IMR-90 (cell line): ENCODE results near the gene FBXL7. TPM values are rescaled to one million over a fixed set of nuclear protein-coding genes. Genes with fewer than 3 reads are reported as not detected.

Source experiments
- ATAC-seq: fragments of 200-7000 bp; cut with Tn5 transposase; 2 replicates; pipeline ENCODE4 v1.9.1; 2020; ENCODE audit warnings: low read depth, mild to moderate bottlenecking, moderate library complexity
- BruUV-seq: library from RNA; stranded (reverse); fragments of 400-500 nt; replicated peaks from 2 replicates; lab custom pipeline; 2021; lab: Mats Ljungman, UMichigan
- CTCF ChIA-PET: fragments of 300-600 bp; formaldehyde crosslinking; extraction: SDS; loops from one replicate; lab custom pipeline; 2021; ENCODE audit warnings: antibody characterized with exemption; lab: Yijun Ruan, JAX
- POLR2A ChIA-PET: fragments of 300-600 bp; sonication (Branson Sonifier 250); formaldehyde crosslinking; loops from one replicate; lab custom pipeline; 2022; ENCODE audit warnings: antibody characterized with exemption; ENCODE audit not compliant: unreplicated experiment; lab: Charles Lee
- DNase-seq: peaks from one replicate; pipeline ENCODE4 v3.0.0; 2013
- H2AFZ ChIP-seq: replicated peaks from 2 replicates; pipeline ENCODE3; 2013; ENCODE audit warnings: low read length, mild to moderate bottlenecking; ENCODE audit not compliant: poor library complexity
- H2AK5ac ChIP-seq: 2 replicates; pipeline ENCODE4 v1.6.1; 2013; ENCODE audit warnings: low read depth, low read length, inconsistent platforms
- H2AK9ac ChIP-seq: replicated peaks from 2 replicates; pipeline ENCODE3; 2013; ENCODE audit warnings: mild to moderate bottlenecking, low read depth, low read length, moderate library complexity; ENCODE audit not compliant: poor library complexity
- H2BK120ac ChIP-seq: 2 replicates; pipeline ENCODE4 v1.6.1; 2013; ENCODE audit warnings: low read depth, low read length, inconsistent platforms
- H2BK15ac ChIP-seq: 3 replicates; pipeline ENCODE4 v1.6.1; 2013; ENCODE audit warnings: low read depth, low read length, inconsistent platforms
- H2BK20ac ChIP-seq: 2 replicates; pipeline ENCODE4 v1.6.1; 2013; ENCODE audit warnings: low read depth, mild to moderate bottlenecking, inconsistent platforms, low read length, moderate library complexity
- H2BK5ac ChIP-seq: 2 replicates; pipeline ENCODE4 v1.6.1; 2013; ENCODE audit warnings: mild to moderate bottlenecking, low read depth, low read length, inconsistent platforms; ENCODE audit not compliant: poor library complexity, severe bottlenecking
- H3K14ac ChIP-seq: replicated peaks from 2 replicates; pipeline ENCODE4 v1.6.1; 2013; ENCODE audit warnings: low read depth, low read length, inconsistent platforms
- H3K18ac ChIP-seq: 2 replicates; pipeline ENCODE4 v1.6.1; 2013; ENCODE audit warnings: low read depth, low read length, control low read depth
- H3K23ac ChIP-seq: 2 replicates; pipeline ENCODE4 v1.6.1; 2013; ENCODE audit warnings: low read depth, low read length, inconsistent platforms
- H3K27ac ChIP-seq: 2 replicates; pipeline ENCODE4 v1.5.1; 2013; ENCODE audit warnings: mild to moderate bottlenecking, control low read depth, low read length; ENCODE audit not compliant: insufficient read depth
- H3K27me3 ChIP-seq: 2 replicates; pipeline ENCODE4 v1.6.1; 2013; ENCODE audit warnings: low read length; ENCODE audit not compliant: control insufficient read depth, insufficient read depth
- H3K36me3 ChIP-seq: 2 replicates; pipeline ENCODE4 v1.6.1; 2013; ENCODE audit warnings: low read length, mixed read lengths; ENCODE audit not compliant: control insufficient read depth, insufficient read depth
- H3K4ac ChIP-seq: 2 replicates; pipeline ENCODE4 v1.6.1; 2013; ENCODE audit warnings: low read depth, low read length, inconsistent platforms
- H3K4me1 ChIP-seq: 2 replicates; pipeline ENCODE4 v1.6.1; 2013; ENCODE audit warnings: low read length, mixed read lengths; ENCODE audit not compliant: control insufficient read depth, insufficient read depth
- H3K4me2 ChIP-seq: 2 replicates; pipeline ENCODE4 v1.6.1; 2013; ENCODE audit warnings: low read depth, mild to moderate bottlenecking, control low read depth, low read length, moderate library complexity
- H3K4me3 ChIP-seq: 2 replicates; pipeline ENCODE4 v1.5.1; 2013; ENCODE audit warnings: low read depth, mild to moderate bottlenecking, control low read depth, low read length, moderate library complexity; ENCODE audit not compliant: insufficient read depth
- H3K56ac ChIP-seq: 2 replicates; pipeline ENCODE4 v1.6.1; 2013; ENCODE audit warnings: low read length, inconsistent platforms; ENCODE audit not compliant: insufficient read depth; ENCODE audit errors: extremely low read depth
- H3K79me1 ChIP-seq, 2 experiments: 2 replicates each; pipeline ENCODE4 v1.6.1; 2013; ENCODE audit warnings: low read length in 2 of 2, inconsistent platforms in 1 of 2, low read depth in 1 of 2
- H3K9ac ChIP-seq: 2 replicates; pipeline ENCODE4 v1.6.1; 2013; ENCODE audit warnings: low read depth, low read length, control low read depth
- H3K9me1 ChIP-seq: 2 replicates; pipeline ENCODE4 v1.6.1; 2013; ENCODE audit warnings: low read length, inconsistent platforms; ENCODE audit not compliant: insufficient read depth
- H3K9me3 ChIP-seq: 2 replicates; pipeline ENCODE4 v1.6.1; 2013; ENCODE audit warnings: low read length; ENCODE audit not compliant: control insufficient read depth, insufficient read depth
- H4K20me1 ChIP-seq: 2 replicates; pipeline ENCODE4 v1.6.1; 2013; ENCODE audit warnings: low read length, inconsistent platforms; ENCODE audit not compliant: insufficient read depth
- H4K5ac ChIP-seq: 2 replicates; pipeline ENCODE4 v1.6.1; 2013; ENCODE audit warnings: mild to moderate bottlenecking, low read depth, low read length, control low read depth
- H4K8ac ChIP-seq, 2 experiments: 2 replicates each; pipeline ENCODE4 v1.6.1; 2013; ENCODE audit warnings: low read depth in 2 of 2, low read length in 2 of 2, control low read depth in 1 of 2, inconsistent platforms in 1 of 2
- H4K91ac ChIP-seq: 2 replicates; pipeline ENCODE4 v1.6.1; 2013; ENCODE audit warnings: low read depth, low read length, inconsistent platforms; ENCODE audit not compliant: insufficient read depth
- BHLHE40 ChIP-seq: fragments of 150-350 bp; IDR thresholded peaks from 2 replicates; pipeline ENCODE4 v1.6.1; 2016; ENCODE audit warnings: mild to moderate bottlenecking, low read depth, low read length
- CEBPB ChIP-seq: IDR thresholded peaks from 2 replicates; pipeline ENCODE4 v1.6.1; 2012; ENCODE audit warnings: low read depth, low read length, improper control_type of control experiment
- CHD1 ChIP-seq: IDR thresholded peaks from 2 replicates; pipeline ENCODE4 v1.6.1; 2012; ENCODE audit warnings: low read depth, low read length, improper control_type of control experiment
- FOS ChIP-seq: fragments of 150-350 bp; IDR thresholded peaks from 2 replicates; pipeline ENCODE4 v1.6.1; 2016; ENCODE audit warnings: low read depth, low read length
- NFE2L2 ChIP-seq: fragments of 150-350 bp; IDR thresholded peaks from 2 replicates; pipeline ENCODE4 v1.6.1; 2016; ENCODE audit warnings: low read depth, mild to moderate bottlenecking, low read length
- RAD21 ChIP-seq: IDR thresholded peaks from 2 replicates; pipeline ENCODE4 v1.6.1; 2012; ENCODE audit warnings: low read length, improper control_type of control experiment
- RCOR1 ChIP-seq: IDR thresholded peaks from 2 replicates; pipeline ENCODE4 v1.6.1; 2012; ENCODE audit warnings: mild to moderate bottlenecking, low read length, improper control_type of control experiment; ENCODE audit not compliant: insufficient replicate concordance
- SMC3 ChIP-seq: fragments of 150-350 bp; IDR thresholded peaks from 2 replicates; pipeline ENCODE4 v1.6.1; 2016; ENCODE audit warnings: low read depth, mild to moderate bottlenecking, antibody characterized with exemption, low read length, moderate library complexity
- WGBS, 2 experiments: methylation state at CpG; one replicate each; pipeline versions ENCODE4 v1.1.5 to v1.1.7; 2013; ENCODE audit warnings: missing lambda C conversion rate in 2 of 2; ENCODE audit not compliant: insufficient read length in 1 of 2; ENCODE audit errors: extremely low coverage in 2 of 2; 5-methylcytosine and 5-hydroxymethylcytosine counted together
- dilution Hi-C: fragments of 300-500 bp; cut with HindIII; formaldehyde crosslinking; loops from one replicate; pipeline ENCODE4 v1.14.3; 2018; ENCODE audit warnings: low sequenced_read_pairs; ENCODE audit not compliant: unreplicated experiment
- in situ Hi-C: fragments of 300-500 bp; cut with MboI; formaldehyde crosslinking; loops from 3 replicates; pipeline ENCODE4 v1.14.3; 2019; ENCODE audit warnings: low sequenced_read_pairs, inconsistent platforms, mixed read lengths
- intact Hi-C: fragments of 100-400 bp; cut with micrococcal nuclease; formaldehyde crosslinking; loops from 2 replicates; pipeline ENCODE4 v1.10.0; 2022
- polyA plus RNA-seq, 3 experiments: library from polyadenylated mRNA; depleted of rRNA; stranded (reverse); fragments of >200 nt; gene quantifications; 2 replicates each; pipeline ENCODE4 v1.2.3, GENCODE V29; 2012; ENCODE audit warnings: low replicate concordance in 1 of 3
- total RNA-seq: library from RNA; depleted of rRNA; stranded (reverse); fragments of >200 nt; gene quantifications from 2 replicates; pipeline ENCODE4 v1.2.3, GENCODE V29; 2012
- TF ChIP-seq, protein P1 (sequence below): fragments of 150-350 bp; IDR thresholded peaks from 2 replicates; pipeline ENCODE4 v1.6.1; 2016; ENCODE audit warnings: low read depth, mild to moderate bottlenecking, low read length, moderate library complexity, borderline replicate concordance

Gene FBXL7
- total and polyA plus RNA-seq, 2 of the 4 experiments (the other 2 are of a cell fraction) = 4.1 to 10.2 TPM

- intact Hi-C loops (loop anchor here (10.0 kb wide), 1 partner anchor 400 kb away; no protein-coding TSS in a partner anchor), in situ Hi-C loops (no loop called here), dilution Hi-C loops (no loop called here)
- H3K9ac ChIP-seq = no peak overlapping the region
- no peak overlapping the region for H3K4me2 ChIP-seq
- peak; percentile 56 for ATAC-seq
- CTCF ChIA-PET = no interaction called here
- H3K36me3 ChIP-seq = no peaks in the 10 kb centered on the region
- H2AK5ac ChIP-seq = no peak overlapping the region
- H4K8ac ChIP-seq = no peak overlapping the region
- 90% methylated on average over 2 of the region's 7 CpGs; no CpG with 5 or more reads in 1 of the 2 experiments for WGBS, 2 experiments
- no peak overlapping the region for H4K5ac ChIP-seq
- no peak overlapping the region for H3K4ac ChIP-seq
- no peak overlapping the region for H2BK15ac ChIP-seq
- H2AFZ ChIP-seq = no peak overlapping the region
- TF ChIP-seq RAD21 (no peak), NFE2L2 (no peak), RCOR1 (no peak), CHD1 (no peak), FOS (no peak), CEBPB (no peak), BHLHE40 (no peak), SMC3 (no peak)
- TF ChIP-seq, protein P1, sequence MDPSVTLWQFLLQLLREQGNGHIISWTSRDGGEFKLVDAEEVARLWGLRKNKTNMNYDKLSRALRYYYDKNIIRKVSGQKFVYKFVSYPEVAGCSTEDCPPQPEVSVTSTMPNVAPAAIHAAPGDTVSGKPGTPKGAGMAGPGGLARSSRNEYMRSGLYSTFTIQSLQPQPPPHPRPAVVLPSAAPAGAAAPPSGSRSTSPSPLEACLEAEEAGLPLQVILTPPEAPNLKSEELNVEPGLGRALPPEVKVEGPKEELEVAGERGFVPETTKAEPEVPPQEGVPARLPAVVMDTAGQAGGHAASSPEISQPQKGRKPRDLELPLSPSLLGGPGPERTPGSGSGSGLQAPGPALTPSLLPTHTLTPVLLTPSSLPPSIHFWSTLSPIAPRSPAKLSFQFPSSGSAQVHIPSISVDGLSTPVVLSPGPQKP = no peak
- peaks cover 20 to 24% of the 10 kb centered on the region in 2 experiments for H3K79me1 ChIP-seq
- no peak for DNase-seq
- H4K20me1 ChIP-seq = peaks cover 3% of the 10 kb centered on the region; the same call in 1 of the 2 replicates
- POLR2A ChIA-PET = no interaction called here
- no peaks in the 10 kb centered on the region for H3K9me3 ChIP-seq
- no peak overlapping the region for H3K27ac ChIP-seq
- H3K18ac ChIP-seq = no peak overlapping the region
- no peak overlapping the region for H2BK20ac ChIP-seq
- H3K14ac ChIP-seq = no peak overlapping the region
- H2AK9ac ChIP-seq = no peak overlapping the region
- no peak overlapping the region for H3K4me3 ChIP-seq
- H3K23ac ChIP-seq = no peak overlapping the region
- no peaks in the 10 kb centered on the region; the same call in 1 of the 2 replicates for H3K9me1 ChIP-seq
- no peaks in the 10 kb centered on the region for H3K27me3 ChIP-seq
- BruUV-seq = no TSS peak
- no peak overlapping the region for H2BK5ac ChIP-seq
- no peak overlapping the region for H4K91ac ChIP-seq
- H3K56ac ChIP-seq = no peak overlapping the region
- no peak overlapping the region for H2BK120ac ChIP-seq
- H3K4me1 ChIP-seq = no peaks in the 10 kb centered on the region
Measured at GRCh38 chr5:15594977-15595568, 95.1 kb downstream of the FBXL7 start.
